GM18907 (cell line): ENCODE results near the gene ACIN1.

Source experiments
- ATAC-seq: cut with Tn5 transposase; IDR thresholded peaks from one replicate; pipeline ENCODE4 v1.9.1; 2021; ENCODE audit warnings: mild to moderate bottlenecking, moderate library complexity; ENCODE audit not compliant: unreplicated experiment

The ACIN1 gene

GRCh38 chr14:23086565-23086964 is 8.4 kb downstream of the ACIN1 start:
- ATAC-seq, result no peak

- no peak for ATAC-seq
Measured at GRCh38 chr14:23085458-23085857, 9.5 kb downstream of the ACIN1 start.

GRCh38 chr14:23080474-23080873 is 14.5 kb downstream of the ACIN1 start:
- no peak for ATAC-seq

- ATAC-seq, result no peak
Measured at GRCh38 chr14:23079716-23080115, 15.2 kb downstream of the ACIN1 start.

GRCh38 chr14:23078692-23079116 is 16.2 kb downstream of the ACIN1 start:
- ATAC-seq, result no peak

GRCh38 chr14:23077962-23078361 is 17.0 kb downstream of the ACIN1 start:
- no peak for ATAC-seq

GRCh38 chr14:23076785-23077408 is 18.0 kb downstream of the ACIN1 start:
- ATAC-seq, result no peak

- ATAC-seq, result no peak
Measured at GRCh38 chr14:23074906-23075305, 20.0 kb downstream of the ACIN1 start.

GRCh38 chr14:23071921-23072539 is 22.9 kb downstream of the ACIN1 start:
- ATAC-seq, result no peak

- ATAC-seq, result peak; percentile 87
Measured at GRCh38 chr14:23071244-23071920, 23.6 kb downstream of the ACIN1 start.

- ATAC-seq, result no peak
Measured at GRCh38 chr14:23070262-23071129, 24.4 kb downstream of the ACIN1 start.

- ATAC-seq, result no peak
Measured at GRCh38 chr14:23069413-23069806, 25.5 kb downstream of the ACIN1 start.

- peak; percentile 70 for ATAC-seq
Measured at GRCh38 chr14:23068789-23069412, 26.0 kb downstream of the ACIN1 start.

GRCh38 chr14:23067847-23068788 is 26.8 kb downstream of the ACIN1 start:
- ATAC-seq, result no peak

GRCh38 chr14:23066855-23067744 is 27.8 kb downstream of the ACIN1 start:
- no peak for ATAC-seq

GRCh38 chr14:23066368-23066767 is 28.6 kb downstream of the ACIN1 start:
- ATAC-seq, result no peak

- ATAC-seq, result no peak
Measured at GRCh38 chr14:23063601-23064000, 31.3 kb downstream of the ACIN1 start.

- ATAC-seq, result no peak
Measured at GRCh38 chr14:23062002-23062401, 32.9 kb downstream of the ACIN1 start.
